HepG2 (cell line): Measurements from ENCODE around the gene SORL1-AS1.

Experiments
- ISL2 ChIP-seq: sonication (generic); formaldehyde crosslinking; IDR thresholded peaks from 2 replicates; pipeline ENCODE4 v1.5.0; 2020; ENCODE audit warnings: missing genetic modification reagents
- MBNL3 ChIP-seq: fragments of 250-450 bp; sonication (Bioruptor Pico); conservative IDR thresholded peaks from 2 replicates; pipeline ENCODE4 v1.8.0; 2022; ENCODE audit warnings: mild to moderate bottlenecking, inconsistent platforms
- MED13 ChIP-seq: sonication (generic); formaldehyde crosslinking; IDR thresholded peaks from 2 replicates; pipeline ENCODE4 v1.5.0; 2020; ENCODE audit warnings: missing genetic modification reagents
- ZNF687 ChIP-seq: sonication (generic); formaldehyde crosslinking; IDR thresholded peaks from 2 replicates; pipeline ENCODE4 v1.5.1; 2020; ENCODE audit warnings: mild to moderate bottlenecking, missing genetic modification reagents, moderate library complexity
- TF ChIP-seq, protein P1 (sequence below), 2 experiments: sonication (generic) in 1 of 2; formaldehyde crosslinking in 1 of 2; IDR thresholded peaks; 2 replicates each; pipeline versions ENCODE4 v1.4.0 to v1.6.1; 2016 to 2020; ENCODE audit warnings: borderline replicate concordance in 1 of 2, low read depth in 1 of 2, mild to moderate bottlenecking in 1 of 2, missing genetic modification reagents in 1 of 2
- TF ChIP-seq, protein P2 (sequence below): sonication (generic); formaldehyde crosslinking; IDR thresholded peaks from 2 replicates; pipeline ENCODE4 v1.5.0; 2020; ENCODE audit warnings: missing genetic modification reagents

SORL1-AS1 gene

DNA sequence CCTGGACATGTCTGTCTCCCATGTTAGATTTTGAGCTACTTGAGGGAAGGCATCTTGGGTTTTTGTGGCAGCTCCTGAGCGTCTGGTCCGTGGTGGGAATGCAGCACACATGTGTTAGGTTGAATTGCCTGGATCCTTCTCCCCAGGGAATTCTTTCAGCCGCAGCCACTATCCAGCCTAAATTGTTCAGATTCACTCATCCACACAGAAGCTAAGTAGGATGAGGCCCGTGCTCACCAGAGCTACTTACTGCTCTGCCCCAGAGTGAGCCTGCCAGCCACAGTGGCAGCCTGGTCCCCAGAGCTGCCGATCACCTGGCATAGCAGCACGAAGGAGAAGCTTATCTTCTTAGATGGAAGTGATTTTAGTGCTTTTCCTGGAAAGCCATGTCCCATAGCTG lies 34.4 kb upstream of the SORL1-AS1 start (continued):
- TF ChIP-seq, protein P1, sequence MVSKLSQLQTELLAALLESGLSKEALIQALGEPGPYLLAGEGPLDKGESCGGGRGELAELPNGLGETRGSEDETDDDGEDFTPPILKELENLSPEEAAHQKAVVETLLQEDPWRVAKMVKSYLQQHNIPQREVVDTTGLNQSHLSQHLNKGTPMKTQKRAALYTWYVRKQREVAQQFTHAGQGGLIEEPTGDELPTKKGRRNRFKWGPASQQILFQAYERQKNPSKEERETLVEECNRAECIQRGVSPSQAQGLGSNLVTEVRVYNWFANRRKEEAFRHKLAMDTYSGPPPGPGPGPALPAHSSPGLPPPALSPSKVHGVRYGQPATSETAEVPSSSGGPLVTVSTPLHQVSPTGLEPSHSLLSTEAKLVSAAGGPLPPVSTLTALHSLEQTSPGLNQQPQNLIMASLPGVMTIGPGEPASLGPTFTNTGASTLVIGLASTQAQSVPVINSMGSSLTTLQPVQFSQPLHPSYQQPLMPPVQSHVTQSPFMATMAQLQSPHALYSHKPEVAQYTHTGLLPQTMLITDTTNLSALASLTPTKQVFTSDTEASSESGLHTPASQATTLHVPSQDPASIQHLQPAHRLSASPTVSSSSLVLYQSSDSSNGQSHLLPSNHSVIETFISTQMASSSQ (IDR thresholded peaks at IDR 0.05; ENCODE audit: low read depth): no peak
- TF ChIP-seq, protein P1 (CRISPR knock-in tag; IDR thresholded peaks at IDR 0.05; ENCODE audit: borderline replicate concordance): no peak
- TF ChIP-seq ZNF687 (CRISPR knock-in tag) (no peak), MED13 (CRISPR knock-in tag) (no peak), ISL2 (no peak), MBNL3 (CRISPR knock-in tag) (no peak)
- TF ChIP-seq, protein P2, sequence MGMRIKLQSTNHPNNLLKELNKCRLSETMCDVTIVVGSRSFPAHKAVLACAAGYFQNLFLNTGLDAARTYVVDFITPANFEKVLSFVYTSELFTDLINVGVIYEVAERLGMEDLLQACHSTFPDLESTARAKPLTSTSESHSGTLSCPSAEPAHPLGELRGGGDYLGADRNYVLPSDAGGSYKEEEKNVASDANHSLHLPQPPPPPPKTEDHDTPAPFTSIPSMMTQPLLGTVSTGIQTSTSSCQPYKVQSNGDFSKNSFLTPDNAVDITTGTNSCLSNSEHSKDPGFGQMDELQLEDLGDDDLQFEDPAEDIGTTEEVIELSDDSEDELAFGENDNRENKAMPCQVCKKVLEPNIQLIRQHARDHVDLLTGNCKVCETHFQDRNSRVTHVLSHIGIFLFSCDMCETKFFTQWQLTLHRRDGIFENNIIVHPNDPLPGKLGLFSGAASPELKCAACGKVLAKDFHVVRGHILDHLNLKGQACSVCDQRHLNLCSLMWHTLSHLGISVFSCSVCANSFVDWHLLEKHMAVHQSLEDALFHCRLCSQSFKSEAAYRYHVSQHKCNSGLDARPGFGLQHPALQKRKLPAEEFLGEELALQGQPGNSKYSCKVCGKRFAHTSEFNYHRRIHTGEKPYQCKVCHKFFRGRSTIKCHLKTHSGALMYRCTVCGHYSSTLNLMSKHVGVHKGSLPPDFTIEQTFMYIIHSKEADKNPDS (CRISPR knock-in tag): no peak
